NCI-H524 (cell line): ENCODE results near the gene DMPK.
"Not testable (repeated sequence)": the region's sequence is repeated elsewhere in the genome, so short reads cannot be mapped to it uniquely, and the experiment has no call there.

Experiments used
- DNase-seq, 2 experiments: peaks; one replicate each; lab custom pipeline; 2025; lab: John Stamatoyannopoulos, UW

The DMPK gene

DNA sequence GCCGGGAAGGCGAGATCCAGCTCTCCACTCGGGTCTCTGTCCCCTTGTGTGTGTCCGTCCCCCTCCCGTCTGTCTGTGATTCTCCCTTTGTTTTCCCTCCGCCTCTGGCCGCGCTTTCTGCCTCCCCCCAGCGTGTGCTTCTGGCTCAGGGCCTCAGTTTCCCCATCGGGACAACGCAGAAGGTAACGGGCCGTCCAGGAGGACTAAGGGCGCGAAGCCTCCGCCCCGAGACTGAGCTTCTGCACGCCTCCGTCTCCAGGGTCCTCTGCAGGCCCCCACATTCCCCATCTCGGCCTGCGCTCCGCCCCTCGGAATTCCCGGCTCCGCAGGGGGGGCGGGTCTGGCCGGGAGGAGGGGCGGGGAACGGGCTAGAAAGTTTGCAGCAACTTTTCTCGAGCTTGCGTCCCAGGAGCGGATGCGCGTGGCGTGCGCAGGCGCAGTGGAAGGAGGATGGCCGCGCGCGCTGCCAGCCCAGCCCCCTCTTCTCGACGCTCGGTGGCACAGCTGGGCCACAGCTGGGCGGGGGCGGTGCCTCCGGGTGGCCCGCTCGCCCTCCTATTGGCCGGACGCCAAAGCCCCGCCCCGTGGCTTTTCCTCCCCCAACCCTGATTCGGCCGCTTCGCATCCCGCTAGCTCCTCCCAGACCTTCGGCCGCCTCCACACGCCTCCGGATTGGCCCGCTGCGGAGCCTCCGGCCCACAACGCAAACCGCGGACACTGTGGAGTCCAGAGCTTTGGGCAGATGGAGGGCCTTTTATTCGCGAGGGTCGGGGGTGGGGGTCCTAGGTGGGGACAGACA is 13.1 kb downstream of the DMPK start, which contains the start of gene SIX5:
SIX5 (minus strand) TSS at position 269 of the 799 bp plus-strand sequence. CDS start 408 bp downstream, outside the sequence.
- peak; percentile 90 to 92 for DNase-seq

DNA sequence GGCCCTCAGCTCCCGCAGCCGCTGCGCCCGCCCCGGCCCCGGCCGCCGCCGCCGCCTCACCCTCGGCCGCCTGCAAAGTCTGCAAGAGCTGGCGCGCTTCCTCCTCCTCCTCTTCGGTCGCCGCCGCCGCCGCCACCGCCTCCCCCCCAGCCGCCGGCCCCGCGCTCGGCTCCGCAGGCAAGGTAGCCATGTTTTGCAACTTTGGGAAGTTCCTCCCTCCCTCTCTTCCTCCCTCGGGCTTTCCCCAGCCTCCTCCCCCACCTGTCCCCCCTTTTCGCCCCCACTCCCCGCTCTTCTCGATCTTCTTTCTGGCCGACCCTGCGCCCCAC is 13.7 kb downstream of the DMPK start:
- DNase-seq = no peak

- DNase-seq = peak; percentile 11 to 76
These were observed 14.2 kb downstream of the DMPK start for GRCh38 chr19:45767881-45768654.

- DNase-seq = peak; percentile 15 to 31
These were observed 14.8 kb downstream of the DMPK start for GRCh38 chr19:45767410-45767880.

DNA sequence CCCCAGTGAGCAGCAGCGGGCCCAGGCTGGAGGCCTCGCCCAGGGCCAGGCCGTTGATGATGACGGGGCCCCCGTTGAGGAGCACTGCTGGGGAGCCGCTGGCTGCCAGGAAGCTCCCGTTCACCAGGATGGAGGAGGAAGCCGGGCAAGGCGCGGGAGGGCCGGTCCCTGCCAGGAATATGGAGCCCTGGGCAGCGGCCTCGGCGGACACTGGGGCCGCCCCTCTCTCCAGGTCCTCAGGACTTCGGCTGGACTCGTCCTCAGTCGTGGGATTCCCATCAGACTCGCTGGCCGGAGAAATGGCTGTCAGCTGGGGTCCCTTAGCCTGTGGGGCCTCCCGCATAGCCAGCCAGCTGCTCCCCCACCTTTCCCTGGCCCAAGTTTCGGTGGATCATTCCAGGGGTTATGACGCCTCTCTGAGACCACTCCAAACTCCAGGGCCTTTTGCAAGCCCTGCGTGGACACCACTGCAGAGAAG is 15.4 kb downstream of the DMPK start:
- no peak for DNase-seq

- DNase-seq = no peak
These were observed 15.9 kb downstream of the DMPK start for GRCh38 chr19:45766296-45766868.

GRCh38 chr19:45765702-45766295 is 16.5 kb downstream of the DMPK start:
- no peak for DNase-seq

- DNase-seq = no peak
These were observed 17.2 kb downstream of the DMPK start for GRCh38 chr19:45764945-45765701.

DNA sequence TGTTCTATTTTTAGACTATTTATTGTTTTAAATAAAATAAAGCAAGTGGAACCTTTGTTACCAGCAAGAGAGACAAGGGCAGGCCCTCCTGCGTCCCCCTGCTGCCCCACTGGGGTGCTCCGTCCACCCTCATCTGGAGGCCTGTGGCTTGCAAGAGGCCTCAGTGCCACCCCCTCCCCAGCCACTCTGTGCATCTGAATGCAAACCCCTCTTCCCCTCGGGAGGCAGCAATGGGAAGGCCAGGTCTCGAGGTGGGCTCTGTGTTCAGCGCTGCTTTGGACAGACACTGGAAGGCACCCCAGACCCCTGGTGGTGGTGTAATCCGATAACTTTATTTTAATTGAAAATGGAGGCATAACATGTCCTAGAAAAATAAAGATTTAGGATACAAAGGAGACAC is 17.8 kb downstream of the DMPK start:
- DNase-seq = no peak

DNA sequence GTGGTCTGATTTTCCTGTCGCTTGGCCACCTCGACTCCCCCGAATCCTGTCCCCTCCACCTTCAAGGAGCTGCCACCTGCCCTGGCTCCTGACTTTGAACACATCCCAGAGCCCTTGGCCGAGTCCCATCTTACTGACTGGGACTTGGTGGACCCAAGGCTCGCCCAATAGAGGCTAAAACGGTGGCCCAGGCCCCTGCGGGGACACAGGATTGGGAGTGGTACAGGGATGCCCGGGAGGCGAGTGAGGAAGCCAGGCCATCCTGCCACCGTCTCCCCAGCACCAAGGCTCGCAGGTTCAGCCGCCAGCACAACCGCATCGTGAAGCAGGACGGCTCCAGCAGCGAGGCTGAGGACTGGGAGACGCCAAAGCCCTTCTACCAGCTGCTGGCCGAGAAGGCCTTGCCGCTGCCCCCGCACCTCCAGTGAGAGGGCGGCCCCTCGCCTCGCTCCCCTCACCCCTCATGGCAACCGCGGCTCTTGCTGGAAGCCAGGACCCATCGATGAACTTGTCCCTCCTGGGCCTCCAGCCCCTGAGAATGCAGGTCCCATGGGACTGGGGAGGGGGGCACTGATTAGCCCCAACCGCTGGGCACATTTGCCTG is 18.5 kb downstream of the DMPK start:
- DNase-seq = no peak

GRCh38 chr19:45762870-45763631 is 19.2 kb downstream of the DMPK start:
- DNase-seq = no peak

DNA sequence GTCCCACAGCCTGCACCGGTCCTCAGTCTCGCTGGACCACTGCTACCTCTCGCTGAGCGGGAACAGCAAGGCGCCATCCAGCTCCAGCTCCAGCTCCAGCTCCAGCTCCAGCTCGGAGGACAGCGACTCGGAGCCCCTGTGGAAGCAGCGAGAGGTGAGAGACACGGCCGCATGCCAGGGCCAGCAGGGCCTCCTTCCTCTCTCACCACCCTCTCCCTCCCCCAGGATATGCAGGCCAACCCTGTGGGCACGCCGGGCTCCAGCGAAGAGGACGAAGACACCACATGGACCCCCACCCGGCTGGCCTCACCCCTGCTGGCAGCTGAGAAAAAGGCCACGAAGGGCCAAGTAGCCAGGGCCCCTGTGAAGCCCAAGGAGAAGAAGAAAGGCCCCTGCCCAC is 20.6 kb downstream of the DMPK start:
- DNase-seq = no peak

DNA sequence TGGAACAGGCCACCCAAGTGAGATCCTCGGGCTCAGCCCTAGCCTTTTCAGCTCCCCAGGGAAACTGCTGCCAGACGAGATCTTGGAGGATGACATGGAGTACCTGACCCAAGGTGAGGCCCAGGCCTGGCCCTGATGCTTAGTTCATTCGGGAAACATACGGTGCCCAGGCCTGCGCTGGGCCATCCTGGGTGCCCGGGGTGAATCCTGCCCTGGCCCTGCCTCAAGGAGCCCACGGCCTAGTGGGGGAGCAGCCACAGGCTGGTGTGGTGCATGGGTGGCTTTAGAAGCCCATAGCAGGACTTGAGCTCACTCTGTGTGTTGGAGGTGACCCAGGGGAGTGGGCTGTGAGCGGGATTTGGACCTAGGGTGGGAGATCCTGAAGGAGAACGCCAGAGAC is 23.4 kb downstream of the DMPK start:
- DNase-seq = no peak

DNA sequence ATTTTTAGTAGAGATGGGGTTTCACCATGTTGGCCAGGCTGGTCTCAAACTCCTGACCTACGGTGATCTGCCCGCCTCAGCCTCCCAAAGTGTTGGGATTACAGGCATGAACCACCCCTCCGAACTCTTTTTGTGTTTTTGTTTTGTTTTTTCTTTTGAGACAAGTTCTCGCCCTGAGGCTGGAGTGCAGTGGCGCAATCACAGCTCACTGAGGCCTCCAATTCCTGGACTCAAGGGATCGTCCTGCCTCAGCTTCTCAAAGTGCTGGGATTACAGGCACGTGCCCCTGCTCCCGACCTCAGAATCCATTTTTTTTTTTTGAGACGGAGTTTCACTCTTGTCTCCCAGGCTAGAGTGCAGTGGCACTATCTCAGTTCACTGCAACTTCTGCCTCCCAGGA is 24.6 kb downstream of the DMPK start:
- no peak for DNase-seq

- no peak for DNase-seq
These were observed 28.0 kb downstream of the DMPK start for GRCh38 chr19:45754323-45754722.

DNA sequence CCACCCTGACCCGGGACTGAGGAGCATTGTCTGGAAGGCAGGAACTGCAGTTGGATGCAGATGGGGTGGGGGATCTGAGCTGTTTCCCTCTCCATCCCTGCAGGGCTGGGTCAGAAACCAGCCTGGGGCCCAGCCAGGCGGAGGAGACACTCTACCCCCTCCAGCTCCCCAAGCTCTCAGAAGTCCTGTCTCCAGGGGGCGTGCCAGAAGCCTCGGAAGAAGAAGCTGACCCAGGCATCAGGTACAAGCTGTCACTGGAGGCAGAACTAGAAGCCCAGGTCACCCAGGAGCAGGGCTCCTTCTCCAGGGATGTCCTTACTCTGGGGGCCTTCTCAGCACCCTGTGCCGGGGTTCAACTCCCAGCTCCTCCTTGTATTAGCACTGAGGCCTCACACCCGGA is 28.7 kb downstream of the DMPK start:
- DNase-seq = no peak

- DNase-seq = no peak
These were observed 29.7 kb downstream of the DMPK start for GRCh38 chr19:45752639-45753038.

GRCh38 chr19:45751483-45751882 is 30.8 kb downstream of the DMPK start:
- DNase-seq = not testable (repeated sequence)

- no peak for DNase-seq
These were observed 34.8 kb downstream of the DMPK start for GRCh38 chr19:45747513-45747912.

DNA sequence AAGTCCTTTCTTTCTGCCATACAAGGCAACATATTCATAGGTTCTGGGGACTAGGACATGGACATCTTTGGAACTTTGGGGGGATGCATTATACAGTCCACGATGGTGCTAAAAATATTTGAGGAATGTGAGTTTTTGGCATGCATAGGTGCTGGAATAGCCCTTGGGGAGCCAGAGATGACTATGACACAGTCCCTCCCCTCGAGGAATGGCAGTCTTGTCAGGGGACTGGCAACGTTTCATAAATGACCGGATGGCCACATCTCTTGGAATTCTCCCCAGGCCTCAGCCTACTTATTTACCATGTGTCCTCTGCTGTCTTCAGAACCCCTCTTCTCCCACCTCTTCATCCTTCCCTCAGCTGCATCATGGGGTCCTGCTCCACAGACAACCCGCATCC is 35.4 kb downstream of the DMPK start:
- no peak for DNase-seq
